B cell (primary cell): ENCODE data around the gene PRKCA. TPM values are rescaled to one million over a fixed set of nuclear protein-coding genes. Genes with fewer than 3 reads are reported as not detected.

ENCODE experiments used
- ATAC-seq: fragments of 200-7000 bp; cut with Tn5 transposase; one replicate; pipeline ENCODE4 v1.10.0; 2021; ENCODE audit warnings: low read depth, mild to moderate bottlenecking, moderate number of reproducible peaks, moderate library complexity
- CTCF ChIA-PET: fragments of 350-600 bp; sonication (Branson Sonifier 250); formaldehyde crosslinking; loops from one replicate; lab custom pipeline; 2021; ENCODE audit warnings: antibody characterized with exemption, inconsistent platforms; lab: Charles Lee
- POLR2A ChIA-PET: fragments of 350-600 bp; sonication (Branson Sonifier 250); formaldehyde crosslinking; loops from one replicate; lab custom pipeline; 2021; ENCODE audit warnings: antibody characterized with exemption; lab: Charles Lee
- DNase-seq: peaks from one replicate; pipeline ENCODE4 v3.0.0; 2013
- H2AFZ ChIP-seq: 2 replicates; pipeline ENCODE4 v1.6.1; 2012; ENCODE audit warnings: mild to moderate bottlenecking, low read depth, low read length; ENCODE audit not compliant: insufficient read depth, poor library complexity, severe bottlenecking
- H3K27ac ChIP-seq, 2 donors: 1 replicate in 1 of 2; 2 replicates in 1 of 2; pipeline ENCODE4 v1.5.1; 2012 to 2013; ENCODE audit warnings: low read length in 2 of 2, mild to moderate bottlenecking in 2 of 2, moderate library complexity in 1 of 2
- H3K27me3 ChIP-seq, 4 experiments: fragments of 200-600 bp in 1 of 4; sonication (generic) in 1 of 4; replicated peaks in 1 of 4; 1 replicate in 2 of 4; 2 replicates in 2 of 4; pipeline versions ENCODE4 v1.6.1 to v1.7.0; 2013 to 2016; ENCODE audit warnings: low read length in 3 of 4, mild to moderate bottlenecking in 2 of 4, mixed read lengths in 1 of 4, moderate library complexity in 1 of 4; ENCODE audit not compliant: insufficient read depth in 4 of 4, control insufficient read depth in 3 of 4; ENCODE audit errors: control extremely low read depth in 1 of 4
- H3K36me3 ChIP-seq, 2 experiments: replicated peaks in 1 of 2; 1 replicate in 1 of 2; 2 replicates in 1 of 2; pipeline versions ENCODE4 v1.6.1 to v1.7.1; 2013; ENCODE audit warnings: low read length in 1 of 2; ENCODE audit not compliant: insufficient read depth in 2 of 2, control insufficient read depth in 1 of 2; ENCODE audit errors: control extremely low read depth in 1 of 2, extremely low read depth in 1 of 2
- H3K4me1 ChIP-seq, 2 donors: fragments of 200-600 bp in 1 of 2; sonication (generic) in 1 of 2; 1 replicate in 1 of 2; 2 replicates in 1 of 2; pipeline versions ENCODE4 v1.5.1 to v1.6.1; 2013 to 2017; ENCODE audit warnings: low read length in 2 of 2; ENCODE audit not compliant: control insufficient read depth in 2 of 2, insufficient read depth in 2 of 2
- H3K4me2 ChIP-seq: replicated peaks from 2 replicates; pipeline ENCODE3; 2012; ENCODE audit warnings: mild to moderate bottlenecking, low read depth, low read length; ENCODE audit not compliant: poor library complexity, severe bottlenecking
- H3K4me3 ChIP-seq, 5 experiments: fragments of 200-600 bp in 1 of 5; sonication (generic) in 1 of 5; 1 replicate in 3 of 5; 2 replicates in 2 of 5; pipeline versions ENCODE4 v1.5.1 to v1.7.0; 2011 to 2016; ENCODE audit warnings: low read length in 4 of 5, mild to moderate bottlenecking in 4 of 5, low read depth in 2 of 5, control low read depth in 1 of 5, moderate library complexity in 1 of 5; ENCODE audit not compliant: insufficient read depth in 1 of 5; ENCODE audit errors: control extremely low read depth in 1 of 5, extremely low read depth in 1 of 5
- H3K79me2 ChIP-seq: fragments of 200-600 bp; sonication (generic); one replicate; pipeline ENCODE4 v1.6.0; 2016; ENCODE audit warnings: low read length; ENCODE audit not compliant: control insufficient read depth, insufficient read depth
- H3K9ac ChIP-seq: fragments of 200-600 bp; sonication (generic); 2 replicates; pipeline ENCODE4 v1.6.1; 2017; ENCODE audit warnings: mild to moderate bottlenecking, low read length, moderate library complexity
- H3K9me3 ChIP-seq, 3 donors: one replicate each; pipeline versions ENCODE4 v1.6.1 to v1.7.1; 2013; ENCODE audit warnings: low read length in 2 of 3; ENCODE audit not compliant: control insufficient read depth in 2 of 3, insufficient read depth in 1 of 3; ENCODE audit errors: control extremely low read depth in 1 of 3
- H4K20me1 ChIP-seq: 2 replicates; pipeline ENCODE4 v1.6.0; 2012; ENCODE audit warnings: mild to moderate bottlenecking, low read length; ENCODE audit not compliant: insufficient read depth, control insufficient read depth, poor library complexity, severe bottlenecking
- H3K27ac Mint-ChIP-seq: one replicate; pipeline ENCODE4 v1.8.0; 2021; ENCODE audit warnings: mixed read lengths
- H3K27me3 Mint-ChIP-seq: one replicate; pipeline ENCODE4 v1.8.0; 2021; ENCODE audit warnings: mixed read lengths
- H3K4me1 Mint-ChIP-seq: one replicate; pipeline ENCODE4 v1.8.0; 2021; ENCODE audit warnings: mixed read lengths
- H3K4me3 Mint-ChIP-seq: one replicate; pipeline ENCODE4 v1.8.0; 2021; ENCODE audit warnings: mixed read lengths
- H3K9me3 Mint-ChIP-seq: one replicate; pipeline ENCODE4 v1.8.0; 2022; ENCODE audit warnings: mixed read lengths; ENCODE audit not compliant: insufficient read depth
- EZH2 ChIP-seq: IDR thresholded peaks from 2 replicates; pipeline ENCODE4 v1.6.1; 2012; ENCODE audit warnings: borderline replicate concordance, low read depth, mild to moderate bottlenecking, moderate library complexity, low read length; ENCODE audit not compliant: insufficient read depth, poor library complexity, severe bottlenecking
- WGBS: methylation state at CpG from one replicate; pipeline ENCODE4 v1.1.5; 2013; ENCODE audit warnings: missing lambda C conversion rate; ENCODE audit not compliant: insufficient coverage; 5-methylcytosine and 5-hydroxymethylcytosine counted together
- intact Hi-C: fragments of 100-400 bp; cut with micrococcal nuclease; formaldehyde crosslinking; loops from one replicate; pipeline ENCODE4 v1.10.0; 2022
- polyA plus RNA-seq: library from polyadenylated mRNA; depleted of rRNA; stranded (reverse); fragments of >200 nt; gene quantifications from 2 replicates; pipeline ENCODE4 v1.2.3, GENCODE V29; 2012
- total RNA-seq, 2 donors: library from RNA; stranded (reverse); fragments of 120-200 nt in 1 of 2; gene quantifications; 1 replicate in 1 of 2; 2 replicates in 1 of 2; pipeline versions ENCODE4 v1.2.3 to v1.2.4, GENCODE V29; 2013 to 2022
- TF ChIP-seq, protein P1 (sequence below): fragments of 200-600 bp; IDR thresholded peaks from one replicate; pipeline ENCODE4 v1.8.0; 2022; ENCODE audit warnings: antibody characterized with exemption, mild to moderate bottlenecking

PRKCA gene
- total and polyA plus RNA-seq, 2 donors (not counting 1 experiment from before 2014, with no cell fraction given): 0.33 to 7.7 TPM

DNA sequence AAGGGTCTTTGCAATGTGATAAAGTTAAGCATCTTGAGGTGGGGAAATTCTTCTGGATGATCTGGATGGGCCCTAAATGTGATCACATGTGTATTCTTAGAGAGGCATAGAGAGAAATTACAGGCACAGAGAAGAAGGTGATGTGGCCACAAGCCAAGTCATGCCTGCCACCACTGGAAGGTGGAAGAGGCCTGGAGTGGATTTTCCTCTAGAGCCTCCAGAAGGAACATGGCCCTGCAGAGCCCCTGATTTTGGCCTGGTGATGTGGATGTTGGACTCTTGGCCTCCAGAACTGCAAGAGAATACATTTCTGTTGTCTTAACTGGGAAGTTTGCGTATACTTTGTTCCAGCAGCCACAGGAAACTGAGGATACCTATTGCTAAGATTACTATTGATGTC, 375.6 kb downstream of the PRKCA start:
- no peak overlapping the region for H3K4me3 Mint-ChIP-seq
- no peaks in the 10 kb centered on the region for H3K27me3 ChIP-seq
- no peaks in the 10 kb centered on the region for H3K27me3 Mint-ChIP-seq
- no peak overlapping the region for H3K4me3 ChIP-seq
- H3K9me3 Mint-ChIP-seq: peaks cover 6% of the 10 kb centered on the region
- H4K20me1 ChIP-seq: no peaks in the 10 kb centered on the region
- ATAC-seq (no peak), DNase-seq (no peak)
- no CpG with 5 or more reads among the region's 1 CpG for WGBS
- no peak overlapping the region for H3K27ac ChIP-seq
- CTCF ChIA-PET: no interaction called here
- H3K79me2 ChIP-seq: no peaks in the 10 kb centered on the region
- H3K4me1 ChIP-seq: no peaks in the 10 kb centered on the region
- POLR2A ChIA-PET: no interaction called here
- no peak overlapping the region for H3K9ac ChIP-seq
- H2AFZ ChIP-seq: no peak overlapping the region
- no peak overlapping the region for H3K4me2 ChIP-seq
- intact Hi-C loops: no loop called here
- TF ChIP-seq, protein P1, sequence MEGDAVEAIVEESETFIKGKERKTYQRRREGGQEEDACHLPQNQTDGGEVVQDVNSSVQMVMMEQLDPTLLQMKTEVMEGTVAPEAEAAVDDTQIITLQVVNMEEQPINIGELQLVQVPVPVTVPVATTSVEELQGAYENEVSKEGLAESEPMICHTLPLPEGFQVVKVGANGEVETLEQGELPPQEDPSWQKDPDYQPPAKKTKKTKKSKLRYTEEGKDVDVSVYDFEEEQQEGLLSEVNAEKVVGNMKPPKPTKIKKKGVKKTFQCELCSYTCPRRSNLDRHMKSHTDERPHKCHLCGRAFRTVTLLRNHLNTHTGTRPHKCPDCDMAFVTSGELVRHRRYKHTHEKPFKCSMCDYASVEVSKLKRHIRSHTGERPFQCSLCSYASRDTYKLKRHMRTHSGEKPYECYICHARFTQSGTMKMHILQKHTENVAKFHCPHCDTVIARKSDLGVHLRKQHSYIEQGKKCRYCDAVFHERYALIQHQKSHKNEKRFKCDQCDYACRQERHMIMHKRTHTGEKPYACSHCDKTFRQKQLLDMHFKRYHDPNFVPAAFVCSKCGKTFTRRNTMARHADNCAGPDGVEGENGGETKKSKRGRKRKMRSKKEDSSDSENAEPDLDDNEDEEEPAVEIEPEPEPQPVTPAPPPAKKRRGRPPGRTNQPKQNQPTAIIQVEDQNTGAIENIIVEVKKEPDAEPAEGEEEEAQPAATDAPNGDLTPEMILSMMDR: no peak
- no peak for TF ChIP-seq EZH2
- H3K4me1 Mint-ChIP-seq: peaks cover 7% of the 10 kb centered on the region
- no peaks in the 10 kb centered on the region for H3K36me3 ChIP-seq
- no peak overlapping the region for H3K27ac Mint-ChIP-seq
- H3K9me3 ChIP-seq: peaks cover 0 to 3% (median 0%) of the 10 kb centered on the region in 3 donors

DNA sequence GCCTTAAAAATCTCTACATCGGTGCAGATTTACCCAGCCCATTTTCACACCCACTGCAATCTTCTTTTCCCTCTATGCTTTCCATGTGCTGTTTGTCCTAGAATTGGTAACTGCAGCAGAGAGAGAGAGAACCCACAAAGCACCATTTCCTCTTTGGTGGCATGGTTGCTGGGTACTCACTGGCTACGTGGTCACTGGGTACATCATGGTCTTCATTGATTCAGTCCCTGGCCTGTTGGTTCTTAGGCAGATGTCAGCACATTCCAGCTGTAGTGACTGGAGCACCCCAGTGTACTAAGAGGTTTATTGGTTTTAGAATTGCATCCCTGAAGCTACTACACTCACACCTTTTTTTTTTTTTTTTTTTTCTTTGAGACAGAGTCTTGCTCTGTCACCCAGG, 376.4 kb downstream of the PRKCA start:
- no peak overlapping the region for H3K9ac ChIP-seq
- no peak overlapping the region for H3K4me2 ChIP-seq
- ChIA-PET CTCF (no interaction called here), POLR2A (no interaction called here)
- H3K27ac ChIP-seq: no peak overlapping the region
- DNase-seq (no peak), ATAC-seq (no peak)
- Mint-ChIP-seq H3K27me3 (no peaks in the 10 kb centered on the region), H3K4me3 (no peak overlapping the region), H3K27ac (no peak overlapping the region), H3K4me1 (peaks cover under 1% of the 10 kb centered on the region), H3K9me3 (peaks cover 6% of the 10 kb centered on the region)
- no peaks in the 10 kb centered on the region for H3K36me3 ChIP-seq
- H3K27me3 ChIP-seq: no peaks in the 10 kb centered on the region
- H3K9me3 ChIP-seq: peaks cover 0 to 3% (median 0%) of the 10 kb centered on the region in 3 donors
- H4K20me1 ChIP-seq: no peaks in the 10 kb centered on the region
- intact Hi-C loops: no loop called here
- no peak overlapping the region for H2AFZ ChIP-seq
- TF ChIP-seq EZH2: no peak
- TF ChIP-seq, protein P1: no peak
- H3K4me3 ChIP-seq: no peak overlapping the region
- no peaks in the 10 kb centered on the region for H3K4me1 ChIP-seq
- WGBS: 38% methylated on average over 1 of the region's 2 CpGs
- H3K79me2 ChIP-seq: no peaks in the 10 kb centered on the region
